NCI-H2227 treated with DMSO at 0.1 percent for 48 hours (cell line): ENCODE measurements around the gene RPL39L.
"Not testable (repeated sequence)": the region's sequence is repeated elsewhere in the genome, so short reads cannot be mapped to it uniquely, and the experiment has no call there.

Experiments used
- DNase-seq: peaks from one replicate; lab custom pipeline; 2025; lab: John Stamatoyannopoulos, UW

The RPL39L gene

GRCh38 chr3:187139895-187140253 is 578 bp upstream of the RPL39L start:
- no peak for DNase-seq

DNA sequence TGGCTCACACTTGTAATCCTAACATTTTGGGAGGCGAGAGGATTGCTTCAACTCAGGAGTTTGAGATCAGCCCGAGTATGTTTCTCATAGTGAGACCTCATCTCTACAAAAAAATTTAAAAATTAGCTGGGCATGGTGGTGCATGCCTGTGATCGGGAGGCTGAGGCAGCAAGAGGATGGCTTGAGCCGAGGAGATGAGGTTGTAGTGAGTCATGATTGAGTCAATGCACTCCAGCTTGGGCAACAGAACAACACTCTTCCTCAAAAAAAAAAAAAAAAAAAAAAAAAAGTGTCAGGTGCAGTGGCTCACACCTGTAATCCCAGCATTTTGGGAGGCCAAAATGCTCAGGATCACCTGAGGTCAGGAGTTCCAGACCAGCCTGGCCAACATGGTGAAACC is 2.4 kb downstream of the RPL39L start:
- DNase-seq = no peak

DNA sequence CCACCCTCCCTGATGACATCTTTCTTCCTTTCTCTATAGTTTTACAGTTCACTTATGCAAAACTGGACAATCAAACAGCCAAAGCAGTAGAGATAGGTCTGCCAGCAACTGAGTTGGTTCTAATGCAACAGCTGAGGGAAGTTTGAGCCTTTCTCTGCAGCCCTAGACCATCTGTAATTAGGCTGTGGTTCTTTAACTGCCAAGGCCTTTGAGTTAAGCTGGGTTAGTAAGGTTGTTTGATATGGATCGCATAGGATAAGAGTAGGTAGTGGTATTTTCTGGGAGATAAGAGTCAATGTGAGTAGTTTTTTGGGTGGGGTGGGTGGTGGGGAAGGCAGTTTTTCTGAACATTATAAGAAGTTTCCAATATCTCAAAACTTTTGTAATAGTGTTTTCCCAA is 3.0 kb downstream of the RPL39L start:
- DNase-seq = no peak

GRCh38 chr3:187135172-187135690 is 4.1 kb downstream of the RPL39L start:
- not testable (repeated sequence) for DNase-seq

GRCh38 chr3:187133181-187133580 is 6.1 kb downstream of the RPL39L start:
- DNase-seq = not testable (repeated sequence)

- no peak for DNase-seq
Measured at GRCh38 chr3:187132666-187133065, 6.6 kb downstream of the RPL39L start.

DNA sequence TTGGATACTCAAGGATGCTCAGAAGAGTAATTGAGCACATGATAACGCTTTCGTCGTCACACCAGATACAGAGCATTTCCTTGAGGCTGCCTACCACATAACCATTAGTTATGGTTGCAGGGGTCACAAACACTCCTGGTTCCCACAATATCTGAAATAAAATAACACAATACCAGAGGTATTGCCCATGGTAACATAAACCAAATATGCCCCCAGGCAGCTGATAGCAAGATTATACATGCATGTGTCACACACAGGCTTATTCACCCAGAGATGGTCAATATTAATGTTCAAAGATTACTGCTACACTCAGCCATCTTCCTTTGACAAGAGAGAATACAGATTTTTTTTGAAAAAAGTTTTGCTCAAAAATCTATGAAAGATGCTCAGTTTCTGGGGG is 7.3 kb downstream of the RPL39L start:
- DNase-seq = no peak

- DNase-seq = no peak
Measured at GRCh38 chr3:187130346-187131066, 8.8 kb downstream of the RPL39L start.

GRCh38 chr3:187125319-187126031 is 13.8 kb downstream of the RPL39L start:
- DNase-seq = no peak

DNA sequence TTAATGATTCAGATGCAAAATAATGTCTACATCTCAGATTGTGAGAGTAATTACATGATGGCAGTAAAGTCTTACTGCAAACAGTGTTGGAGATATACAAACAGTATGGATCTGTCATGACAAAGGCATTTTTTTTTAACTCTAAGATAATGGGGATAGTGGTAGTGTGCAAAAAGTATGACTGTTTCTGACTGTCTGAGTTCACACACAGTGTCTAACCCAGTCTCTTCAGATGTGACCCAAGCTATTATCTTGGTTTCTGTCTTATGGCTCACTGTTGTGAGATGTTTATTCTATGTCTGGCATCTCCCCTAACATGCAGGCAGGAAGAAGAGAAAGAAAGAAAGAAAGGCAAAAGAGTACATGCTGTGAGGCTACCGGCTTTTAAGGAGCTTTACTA is 17.0 kb downstream of the RPL39L start:
- no peak for DNase-seq

DNA sequence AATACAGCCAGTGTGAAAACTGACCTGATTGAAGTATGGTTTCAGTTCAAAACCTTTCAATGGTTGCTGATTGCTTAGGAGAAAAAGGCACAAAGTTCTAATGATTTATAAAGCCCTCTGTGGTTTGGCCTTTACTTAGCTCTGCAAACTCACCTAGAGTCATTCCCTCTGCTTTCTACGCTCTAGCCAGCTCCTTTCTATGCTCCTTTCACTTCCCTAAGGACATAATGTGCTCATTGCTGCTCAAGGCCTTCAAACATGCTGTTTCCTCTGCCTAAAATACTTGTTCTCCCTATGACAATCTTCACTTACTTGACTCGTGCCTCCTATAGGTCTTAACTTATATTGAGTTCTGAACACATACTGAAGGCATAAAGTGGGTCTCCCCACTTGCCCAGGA is 19.0 kb downstream of the RPL39L start:
- no peak for DNase-seq

DNA sequence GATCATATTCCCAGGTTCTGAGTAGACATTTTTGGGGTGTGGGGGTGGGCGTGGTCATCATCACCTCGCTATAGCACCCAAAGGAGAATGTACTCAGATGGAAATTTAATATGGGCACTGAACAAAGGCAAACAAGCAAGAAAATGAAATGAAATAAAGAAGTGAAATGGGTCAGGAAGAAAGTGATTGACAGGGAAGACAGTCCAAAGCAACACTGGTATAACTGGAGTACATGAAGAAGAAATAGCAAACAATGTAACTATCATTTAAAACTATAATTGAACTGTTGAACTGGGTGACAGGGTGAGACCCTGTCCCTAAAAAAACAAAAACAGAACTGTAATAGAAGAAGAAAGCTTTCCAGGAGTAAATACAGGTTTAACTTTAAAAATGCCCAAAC is 24.8 kb downstream of the RPL39L start:
- DNase-seq = no peak

GRCh38 chr3:187112934-187113793 is 26.1 kb downstream of the RPL39L start:
- peak; percentile 1 for DNase-seq

GRCh38 chr3:187110156-187110555 is 29.1 kb downstream of the RPL39L start:
- DNase-seq = no peak

DNA sequence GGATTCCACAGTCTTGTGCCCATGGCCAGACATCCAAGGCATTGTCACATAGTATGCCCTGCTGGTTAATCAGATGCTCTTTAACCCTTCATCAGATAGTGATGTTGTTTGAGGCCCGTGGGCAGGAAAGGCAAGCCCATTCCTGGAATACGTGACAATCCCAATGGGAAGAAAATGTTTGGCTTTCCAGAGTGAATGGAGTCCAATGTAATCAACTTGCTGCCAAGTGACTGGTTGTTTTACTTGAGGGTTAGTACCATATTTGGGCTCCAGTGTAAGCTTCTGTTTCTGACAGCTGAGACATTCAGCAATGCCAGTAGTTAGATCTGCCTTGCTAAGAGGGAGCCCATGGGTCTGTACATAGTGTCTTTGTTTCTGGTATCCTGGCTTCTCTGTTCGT is 31.3 kb downstream of the RPL39L start:
- no peak for DNase-seq

DNA sequence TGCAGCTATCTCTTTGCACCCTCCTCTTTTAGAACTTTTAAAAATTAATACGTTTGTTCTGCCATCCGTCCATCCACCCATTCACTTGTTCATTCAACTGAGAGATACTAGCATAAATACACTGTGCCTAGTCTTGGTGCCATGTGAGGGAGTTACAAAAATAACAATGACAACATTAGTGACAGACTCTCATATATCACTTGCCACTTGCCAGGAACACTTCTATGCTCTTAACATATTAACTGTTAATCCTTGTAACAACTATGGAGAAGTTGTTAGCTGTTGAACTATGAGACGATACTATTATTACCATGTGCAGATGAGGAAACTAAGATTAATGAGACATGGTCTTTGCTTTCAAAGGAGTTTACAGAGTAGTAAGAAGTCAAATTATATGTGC is 33.6 kb downstream of the RPL39L start:
- no peak for DNase-seq

DNA sequence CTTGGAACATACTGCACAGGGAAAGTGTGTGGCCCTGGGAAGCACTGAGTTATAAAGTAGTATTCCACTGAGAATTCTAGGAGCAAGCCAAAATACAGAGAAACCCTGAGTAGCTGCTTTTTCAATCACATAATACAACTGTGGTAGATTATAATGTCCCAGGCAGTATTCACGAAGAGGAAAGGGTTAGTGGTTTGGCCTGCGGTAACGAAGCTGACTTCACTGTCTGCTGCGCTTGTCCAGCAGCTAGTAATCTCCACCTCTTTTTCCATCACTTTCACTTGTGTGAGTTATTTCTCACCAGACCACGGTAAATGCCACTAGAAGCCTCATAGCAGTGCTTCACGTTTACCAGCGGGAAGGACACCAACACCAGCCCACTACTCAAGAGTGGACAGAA is 34.4 kb downstream of the RPL39L start:
- DNase-seq = no peak

- no peak for DNase-seq
Measured at GRCh38 chr3:187104342-187104741, 35.0 kb downstream of the RPL39L start.

GRCh38 chr3:187103251-187103650 is 36.0 kb downstream of the RPL39L start:
- no peak for DNase-seq

DNA sequence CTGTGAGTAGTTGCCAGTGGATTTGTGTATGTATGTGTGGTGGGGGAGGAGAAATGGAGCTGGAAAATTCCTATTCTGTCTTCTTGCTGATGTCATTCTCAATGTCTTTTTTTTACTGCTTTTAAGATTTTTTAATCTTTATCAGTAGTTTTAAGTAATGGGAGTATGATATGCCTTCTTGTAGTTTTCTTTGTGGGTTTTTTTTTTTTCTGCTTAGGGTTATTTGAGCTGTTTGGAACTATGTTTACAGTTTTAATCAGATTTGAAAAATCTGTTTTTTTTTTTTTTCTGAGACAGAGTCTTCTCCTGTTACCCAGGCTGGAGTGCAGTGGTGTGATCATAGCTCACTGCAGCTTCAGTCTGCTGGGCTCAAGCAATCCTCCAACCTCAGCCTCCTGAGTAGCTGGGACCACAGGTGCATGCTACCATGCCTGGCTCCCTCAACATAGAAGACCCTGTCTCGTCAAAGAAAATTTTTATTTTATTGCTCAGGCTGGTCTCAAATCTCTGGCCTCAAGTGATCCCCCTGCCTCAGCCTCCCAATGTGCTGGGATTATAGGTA is 37.1 kb downstream of the RPL39L start:
- no peak for DNase-seq

GRCh38 chr3:187101184-187102072 is 37.9 kb downstream of the RPL39L start:
- no peak for DNase-seq
